Thoracic aorta (tissue), 2 donors: ENCODE data around the gene APOBEC3H. TPM values are rescaled to one million over a fixed set of nuclear protein-coding genes. Genes with fewer than 3 reads are reported as not detected.

Source experiments
- ATAC-seq: fragments of 150-250 bp; one replicate; pipeline ENCODE4 v1.8.0; 2017; ENCODE audit warnings: low read depth; ENCODE audit not compliant: insufficient number of reproducible peaks, low FRiP score
- DNase-seq: peaks from one replicate; pipeline ENCODE4 v3.0.0-alpha.2; 2020; ENCODE audit warnings: low spot score
- H3K27ac ChIP-seq, 2 donors: fragments of 200-600 bp; sonication (generic); 1 replicate in 1 of 2; 2 replicates in 1 of 2; pipeline ENCODE4 v1.5.1; 2016; ENCODE audit warnings: mild to moderate bottlenecking in 2 of 2, moderate library complexity in 2 of 2
- H3K27me3 ChIP-seq: fragments of 200-600 bp; sonication (generic); replicated peaks from 2 replicates; pipeline ENCODE4 v1.6.0; 2016; ENCODE audit warnings: mild to moderate bottlenecking; ENCODE audit not compliant: insufficient read depth
- H3K36me3 ChIP-seq: fragments of 200-600 bp; sonication (generic); one replicate; pipeline ENCODE4 v1.5.1; 2016
- H3K4me1 ChIP-seq, 2 donors: fragments of 200-600 bp; sonication (generic); 1 replicate in 1 of 2; 2 replicates in 1 of 2; pipeline versions ENCODE4 v1.5.1 to v1.6.0; 2016; ENCODE audit warnings: low read depth in 2 of 2, mild to moderate bottlenecking in 1 of 2; ENCODE audit not compliant: control insufficient read depth in 1 of 2
- H3K4me3 ChIP-seq: fragments of 200-600 bp; sonication (generic); 2 replicates; pipeline ENCODE4 v1.5.1; 2016; ENCODE audit warnings: mild to moderate bottlenecking
- H3K9me3 ChIP-seq: fragments of 200-600 bp; sonication (generic); 2 replicates; pipeline ENCODE4 v1.5.1; 2016
- total RNA-seq, 2 donors: library from RNA; depleted of rRNA; stranded (reverse); fragments of >200 nt; gene quantifications; one replicate each; pipeline versions ENCODE4 v1.1.0 to v1.2.3, GENCODE V29; 2016
- TF ChIP-seq, protein P1 (sequence below): fragments of 200-600 bp; sonication (generic); IDR thresholded peaks from one replicate; pipeline ENCODE4 v1.5.1; 2019; ENCODE audit warnings: antibody characterized with exemption

The APOBEC3H gene
- total RNA-seq, 2 donors from 2014 or later, result 1.6 TPM; not detected in 1

DNA sequence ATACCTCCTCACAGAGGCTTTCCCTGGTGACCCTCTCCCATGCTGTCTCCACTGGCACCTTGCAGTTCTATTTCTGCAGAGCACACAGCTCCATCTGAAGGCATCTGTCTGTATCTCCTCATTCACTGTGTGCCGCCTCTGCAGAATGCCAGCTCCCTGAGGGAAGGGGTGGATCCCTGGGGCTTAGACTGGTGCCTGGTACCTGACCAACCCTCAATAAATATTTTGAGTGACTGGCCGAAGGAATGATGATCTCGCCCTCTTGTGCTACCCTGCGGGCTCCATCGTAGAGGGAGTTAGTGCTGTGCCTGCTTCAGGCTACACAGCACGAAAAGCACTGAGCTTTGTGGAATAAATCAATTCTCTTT is 53.8 kb downstream of the APOBEC3H start:
- H3K4me3 ChIP-seq, result peak overlapping the region; percentile 99
- H3K27me3 ChIP-seq, result no peaks in the 10 kb centered on the region
- ATAC-seq (no peak), DNase-seq (no peak)
- no peaks in the 10 kb centered on the region for H3K9me3 ChIP-seq
- H3K4me1 ChIP-seq, result peaks cover 32 to 67% of the 10 kb centered on the region in 2 donors
- H3K27ac ChIP-seq, result peak overlapping the region; percentile 91 to 97
- TF ChIP-seq, protein P1, sequence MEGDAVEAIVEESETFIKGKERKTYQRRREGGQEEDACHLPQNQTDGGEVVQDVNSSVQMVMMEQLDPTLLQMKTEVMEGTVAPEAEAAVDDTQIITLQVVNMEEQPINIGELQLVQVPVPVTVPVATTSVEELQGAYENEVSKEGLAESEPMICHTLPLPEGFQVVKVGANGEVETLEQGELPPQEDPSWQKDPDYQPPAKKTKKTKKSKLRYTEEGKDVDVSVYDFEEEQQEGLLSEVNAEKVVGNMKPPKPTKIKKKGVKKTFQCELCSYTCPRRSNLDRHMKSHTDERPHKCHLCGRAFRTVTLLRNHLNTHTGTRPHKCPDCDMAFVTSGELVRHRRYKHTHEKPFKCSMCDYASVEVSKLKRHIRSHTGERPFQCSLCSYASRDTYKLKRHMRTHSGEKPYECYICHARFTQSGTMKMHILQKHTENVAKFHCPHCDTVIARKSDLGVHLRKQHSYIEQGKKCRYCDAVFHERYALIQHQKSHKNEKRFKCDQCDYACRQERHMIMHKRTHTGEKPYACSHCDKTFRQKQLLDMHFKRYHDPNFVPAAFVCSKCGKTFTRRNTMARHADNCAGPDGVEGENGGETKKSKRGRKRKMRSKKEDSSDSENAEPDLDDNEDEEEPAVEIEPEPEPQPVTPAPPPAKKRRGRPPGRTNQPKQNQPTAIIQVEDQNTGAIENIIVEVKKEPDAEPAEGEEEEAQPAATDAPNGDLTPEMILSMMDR, result no peak
- peaks cover 5% of the 10 kb centered on the region for H3K36me3 ChIP-seq

DNA sequence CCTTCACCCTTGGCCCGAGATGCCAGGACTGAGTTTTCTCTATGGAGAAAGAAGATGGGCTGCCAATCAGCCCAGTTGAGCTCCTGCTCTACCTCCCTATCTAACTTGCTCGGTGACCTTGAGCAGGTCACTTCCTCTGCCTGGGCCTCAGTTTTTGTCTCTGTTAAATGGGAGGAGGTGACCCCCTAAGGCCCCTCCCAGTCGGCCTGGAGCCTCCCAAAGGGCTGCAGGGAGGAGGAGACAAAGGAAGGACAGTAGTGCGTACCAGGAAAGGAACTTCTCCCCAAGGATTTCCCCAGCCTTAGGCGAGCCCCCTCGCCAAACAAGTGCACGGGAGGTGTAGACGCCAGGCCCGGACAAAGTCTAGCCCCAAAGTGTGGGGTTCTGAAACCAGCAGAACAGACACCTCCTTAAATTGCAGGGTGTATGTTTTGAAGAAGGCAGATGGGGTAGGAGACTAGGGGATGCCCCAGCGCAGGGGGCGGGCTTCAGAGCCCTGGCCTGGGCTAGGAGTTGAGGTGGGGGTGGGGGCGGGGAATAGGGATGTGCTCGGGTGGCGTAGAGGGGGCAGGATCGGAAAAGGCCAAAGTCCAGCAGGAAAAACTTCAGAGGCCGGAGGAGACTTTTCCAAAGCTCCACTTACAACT is 54.4 kb downstream of the APOBEC3H start:
- Histone ChIP-seq H3K36me3 (peaks cover 5% of the 10 kb centered on the region), H3K27ac (peak overlapping the region; percentile 91 to 97), H3K4me1 (peaks cover 27 to 61% of the 10 kb centered on the region in 2 donors), H3K4me3 (peak overlapping the region; percentile 99), H3K9me3 (no peaks in the 10 kb centered on the region), H3K27me3 (no peaks in the 10 kb centered on the region)
- DNase-seq (no peak), ATAC-seq (no peak)
- TF ChIP-seq, protein P1, result no peak

DNA sequence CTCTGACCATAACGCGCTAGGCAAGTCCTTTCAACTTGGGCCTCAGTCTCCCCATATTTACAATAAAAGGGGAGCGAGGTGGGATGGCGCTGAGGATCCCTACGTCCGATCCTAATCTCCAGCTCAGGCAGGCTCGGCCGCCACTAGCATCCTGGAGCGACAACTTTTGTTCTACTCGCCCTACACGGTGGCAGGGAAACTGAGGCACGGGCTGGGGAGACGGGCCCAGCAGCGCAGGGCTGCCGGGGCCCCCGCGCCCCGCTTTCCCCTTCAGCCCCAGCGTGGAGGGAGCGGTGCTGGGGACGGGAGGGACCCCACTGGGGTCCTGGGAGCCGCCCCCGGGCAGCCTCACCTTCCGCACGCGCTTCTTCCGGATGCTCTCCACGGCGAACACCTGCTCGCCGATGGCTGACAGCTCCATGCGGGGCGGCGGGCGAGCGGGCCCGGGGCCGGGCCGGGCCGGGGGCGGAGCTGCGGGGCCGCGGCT is 55.0 kb downstream of the APOBEC3H start:
- H3K27me3 ChIP-seq, result no peaks in the 10 kb centered on the region
- H3K9me3 ChIP-seq, result no peaks in the 10 kb centered on the region
- H3K27ac ChIP-seq, result peak overlapping the region; percentile 91 to 97
- TF ChIP-seq, protein P1, result no peak
- ATAC-seq, result no peak
- H3K4me1 ChIP-seq, result peaks cover 27 to 55% of the 10 kb centered on the region in 2 donors
- H3K36me3 ChIP-seq, result peaks cover 5% of the 10 kb centered on the region
- H3K4me3 ChIP-seq, result peak overlapping the region; percentile 99
- no peak for DNase-seq

DNA sequence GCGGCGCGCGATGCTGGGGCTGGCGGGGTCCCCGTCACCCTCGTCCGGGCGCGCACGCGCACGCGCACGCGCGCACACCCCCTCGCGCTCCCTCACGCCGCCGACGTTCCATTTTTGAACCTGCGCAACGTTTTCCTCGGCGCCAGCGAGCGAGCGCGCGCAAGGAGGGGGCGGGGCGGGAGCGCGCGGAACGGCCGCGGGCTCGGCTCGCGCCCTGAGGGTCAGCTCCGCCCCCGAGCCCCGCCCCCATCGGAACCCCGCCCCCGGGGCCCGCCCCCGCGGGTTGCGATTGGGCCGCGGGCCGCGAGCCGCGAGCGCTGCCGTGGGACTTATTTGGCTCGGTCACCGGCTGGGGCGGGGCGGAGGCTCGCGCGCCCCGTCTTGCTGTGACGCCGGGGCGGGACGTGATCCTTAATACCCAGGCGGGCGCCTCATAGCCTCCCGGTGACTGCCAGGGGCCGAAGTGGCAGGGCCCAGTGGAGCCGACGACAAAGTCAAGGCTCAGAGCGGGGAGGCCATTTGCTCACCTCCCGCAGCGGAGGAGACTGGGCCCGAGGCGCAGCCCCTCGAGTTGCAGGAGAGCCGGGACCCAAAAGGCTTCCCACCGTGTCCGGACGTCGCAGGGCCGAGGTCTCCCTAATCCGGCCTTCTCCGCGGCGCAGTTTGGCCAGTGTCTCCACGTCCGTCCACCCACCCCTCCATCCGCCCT is 55.6 kb downstream of the APOBEC3H start, which contains the start of gene CBX7:
Gene CBX7 (minus strand): TSS at position 170 of the 709 bp plus-strand sequence. CDS start 236 bp downstream, outside the sequence.
- no peaks in the 10 kb centered on the region for H3K9me3 ChIP-seq
- H3K36me3 ChIP-seq, result peaks cover 5% of the 10 kb centered on the region
- H3K4me1 ChIP-seq, result peaks cover 24 to 49% of the 10 kb centered on the region in 2 donors
- DNase-seq (peak; percentile 90), ATAC-seq (peak; percentile 85)
- TF ChIP-seq, protein P1, result no peak
- peak within 1 kb of the TSS; percentile 99 for H3K4me3 ChIP-seq
- peak within 1 kb of the TSS; percentile 91 to 97 for H3K27ac ChIP-seq
- no peaks in the 10 kb centered on the region for H3K27me3 ChIP-seq

DNA sequence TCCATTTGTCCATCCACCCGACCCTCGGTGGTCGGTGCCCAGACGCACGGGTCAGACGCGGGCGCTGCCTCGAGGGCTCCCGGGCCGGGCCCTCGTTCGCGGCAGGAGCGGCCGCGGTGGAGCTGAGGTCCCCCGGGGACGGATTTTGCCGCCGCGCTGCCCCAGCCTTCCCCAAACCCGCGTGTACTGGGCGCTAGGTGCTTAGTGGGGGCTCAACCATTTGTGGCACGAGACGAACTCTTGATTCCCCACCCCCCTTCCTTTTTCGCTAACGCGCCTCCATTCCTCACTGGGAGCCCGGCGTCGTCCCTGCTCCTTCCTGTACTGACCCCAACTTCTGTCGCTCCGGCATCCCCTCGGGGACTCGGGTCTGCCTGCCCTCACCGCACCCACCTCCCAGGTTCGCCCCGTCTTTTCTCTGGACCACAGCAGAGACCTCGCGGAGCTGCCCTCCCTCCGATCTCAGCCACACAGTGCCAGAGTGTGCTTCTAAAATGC is 56.2 kb downstream of the APOBEC3H start:
- ATAC-seq, result no peak
- Histone ChIP-seq H3K4me1 (peaks cover 24 to 43% of the 10 kb centered on the region in 2 donors), H3K36me3 (peaks cover 5% of the 10 kb centered on the region), H3K4me3 (peak overlapping the region; percentile 99), H3K27me3 (no peaks in the 10 kb centered on the region), H3K27ac (peak overlapping the region; percentile 88 to 92), H3K9me3 (no peaks in the 10 kb centered on the region)
- no peak for DNase-seq
- TF ChIP-seq, protein P1, result no peak
